ENCODE data around the gene MDN1.
"Not testable (repeated sequence)": the region's sequence is repeated elsewhere in the genome, so short reads cannot be mapped to it uniquely, and the experiment has no call there.

The MDN1 gene

DNA sequence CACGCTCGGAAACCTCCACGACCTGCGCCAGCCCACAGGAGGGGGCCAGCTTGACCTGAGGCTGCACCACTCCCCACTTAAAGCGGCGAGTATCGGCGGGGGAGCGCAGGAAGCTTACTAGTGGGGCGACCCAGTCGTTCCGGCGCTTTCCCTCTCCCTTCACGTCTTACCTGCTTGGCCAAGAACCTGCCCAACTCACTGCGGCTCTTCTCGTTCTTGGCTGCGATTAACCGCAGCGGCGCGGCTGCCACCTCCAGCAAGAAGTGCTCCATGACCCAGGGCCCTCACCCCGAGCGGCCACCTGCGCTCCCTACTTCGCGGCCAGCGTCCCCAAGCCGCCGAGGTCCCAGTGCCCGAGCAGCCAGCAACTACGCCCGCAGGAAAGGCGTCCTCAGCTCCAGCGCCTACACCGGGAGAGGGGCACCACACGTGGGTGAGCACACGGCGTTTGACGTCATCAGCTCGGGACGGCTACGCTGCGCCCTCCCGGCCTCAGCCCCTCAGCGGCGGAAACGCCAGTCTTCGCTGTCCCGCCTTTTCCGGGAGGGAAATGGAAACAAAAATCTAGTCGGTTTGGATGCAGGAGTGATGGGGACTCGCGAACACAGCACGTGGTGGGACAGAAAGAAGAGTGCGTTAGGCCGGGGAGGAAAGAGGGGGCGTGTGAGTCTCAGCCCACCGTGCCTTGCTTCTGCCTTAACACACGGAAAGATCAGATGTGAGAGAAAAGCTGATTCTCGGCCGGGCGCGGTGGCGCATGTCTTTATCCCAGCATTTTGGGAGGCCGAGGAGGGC, at the start of gene MDN1:
MDN1 (minus strand) TSS at position 459 of the 795 bp plus-strand sequence; CDS start at position 272, 187 bp downstream.
- peak; percentile 95 for DNase-seq

GRCh38 chr6:89866024-89866678, 46.6 kb upstream of the MDN1 start:
- DNase-seq = no peak

DNA sequence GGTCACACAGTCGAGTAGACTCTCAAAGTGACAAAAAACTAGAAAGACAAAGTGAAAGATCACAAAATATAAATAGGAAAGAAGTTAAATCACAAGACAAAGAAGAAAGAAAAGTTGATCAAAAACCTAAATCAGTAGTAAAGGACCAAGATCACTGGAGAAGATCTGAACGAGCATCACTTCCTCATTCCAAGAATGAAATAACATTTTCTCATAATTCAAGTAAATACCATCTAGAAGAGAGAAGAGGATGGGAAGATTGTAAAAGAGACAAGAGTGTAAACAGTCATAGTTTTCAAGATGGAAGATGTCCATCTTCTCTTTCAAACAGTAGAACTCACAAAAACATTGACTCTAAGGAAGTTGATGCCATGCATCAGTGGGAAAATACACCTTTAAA, 43.1 kb upstream of the MDN1 start:
- peak; percentile 15 for DNase-seq

DNA sequence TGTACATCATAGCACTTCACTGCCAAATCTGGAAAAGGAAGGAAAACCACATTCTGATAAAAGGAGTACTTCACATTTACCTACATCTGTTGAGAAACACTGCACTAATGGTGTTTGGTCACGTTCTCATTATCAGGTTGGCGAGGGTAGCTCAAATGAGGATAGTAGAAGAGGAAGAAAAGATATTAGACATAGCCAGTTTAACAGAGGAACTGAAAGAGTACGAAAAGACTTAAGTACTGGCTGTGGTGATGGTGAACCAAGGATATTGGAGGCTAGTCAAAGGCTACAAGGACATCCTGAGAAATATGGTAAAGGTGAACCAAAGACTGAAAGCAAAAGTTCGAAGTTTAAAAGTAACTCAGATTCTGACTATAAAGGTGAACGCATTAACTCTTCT, 42.7 kb upstream of the MDN1 start:
- no peak for DNase-seq

DNA sequence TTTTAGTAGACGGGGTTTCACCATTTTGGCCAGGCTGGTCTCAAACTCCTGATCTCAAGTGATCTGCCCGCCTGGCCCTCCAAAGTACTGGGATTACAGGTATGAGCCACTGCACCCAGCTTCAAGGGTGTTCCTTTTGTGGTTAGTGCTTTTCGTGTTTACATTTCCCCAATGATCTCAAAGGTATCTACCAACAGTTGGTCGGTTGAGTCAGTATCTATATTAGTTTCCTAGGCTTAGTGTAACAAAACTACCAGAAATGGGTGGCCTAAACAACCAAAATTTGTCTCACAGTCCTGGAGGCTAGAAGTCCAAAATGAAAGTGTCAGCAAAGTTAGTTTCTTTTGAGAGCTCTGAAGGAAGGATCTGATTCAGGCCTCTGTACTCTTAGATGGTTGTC, 40.1 kb upstream of the MDN1 start:
- no peak for DNase-seq

DNA sequence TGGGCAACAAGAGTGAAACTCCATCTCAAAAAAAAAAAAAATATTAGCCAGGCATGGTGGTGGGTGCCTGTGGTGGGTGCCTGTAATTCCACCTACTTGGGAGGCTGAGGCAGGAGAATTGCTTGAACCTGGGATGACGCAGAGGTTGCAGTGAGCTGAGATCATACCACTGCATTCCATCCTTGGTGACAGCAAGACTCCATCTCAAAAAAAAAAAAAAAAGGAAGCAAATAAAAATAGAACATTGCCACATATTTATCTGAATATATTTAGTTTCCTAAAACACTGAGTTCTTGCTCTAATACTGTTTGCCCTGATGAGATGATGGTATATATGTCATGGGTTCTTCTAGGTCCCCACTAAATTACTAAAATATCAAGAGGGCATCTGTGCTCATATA, 38.4 kb upstream of the MDN1 start:
- no peak for DNase-seq

DNA sequence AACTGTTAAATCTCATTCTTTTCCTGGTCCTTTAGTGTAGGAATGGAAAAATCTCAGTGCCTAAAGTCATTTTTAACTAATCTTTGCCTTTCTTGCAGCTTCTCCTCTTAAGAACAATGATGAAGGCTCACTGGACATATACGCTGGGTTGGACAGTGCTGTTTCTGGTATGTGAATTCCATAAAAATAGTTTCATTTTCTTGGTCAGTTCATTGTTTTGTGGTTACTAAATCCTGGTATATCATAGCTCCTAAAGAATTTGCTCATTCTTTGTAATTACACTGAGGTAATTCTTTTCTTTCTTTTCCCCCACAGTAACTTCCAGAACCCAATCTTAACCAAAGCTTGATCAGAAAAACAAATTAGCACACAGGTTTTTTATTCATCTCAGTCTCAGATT, 33.5 kb upstream of the MDN1 start:
- DNase-seq = no peak

- not testable (repeated sequence) for DNase-seq
These were observed 27.9 kb upstream of the MDN1 start for GRCh38 chr6:89847513-89847912.

- DNase-seq = no peak
These were observed 23.5 kb upstream of the MDN1 start for GRCh38 chr6:89843070-89843469.

DNA sequence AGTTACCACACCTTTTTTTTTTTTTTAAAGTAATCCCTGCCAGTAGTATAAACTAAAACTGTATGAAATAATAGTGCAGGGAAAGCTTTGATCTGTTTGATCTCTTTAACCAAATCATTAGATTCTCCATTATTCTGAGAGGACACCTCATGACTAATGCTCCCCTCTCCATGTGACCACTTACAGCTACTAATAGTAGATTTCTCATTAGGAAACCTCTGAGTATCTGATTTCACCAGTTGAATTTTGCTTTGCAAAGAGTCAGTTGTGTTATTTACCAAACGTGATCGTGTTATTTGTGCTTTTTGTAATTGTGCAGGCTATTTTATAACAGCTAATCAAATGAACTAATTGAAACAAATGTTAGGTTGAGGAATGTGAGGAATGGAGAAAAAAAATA, 22.6 kb upstream of the MDN1 start:
- no peak for DNase-seq

DNA sequence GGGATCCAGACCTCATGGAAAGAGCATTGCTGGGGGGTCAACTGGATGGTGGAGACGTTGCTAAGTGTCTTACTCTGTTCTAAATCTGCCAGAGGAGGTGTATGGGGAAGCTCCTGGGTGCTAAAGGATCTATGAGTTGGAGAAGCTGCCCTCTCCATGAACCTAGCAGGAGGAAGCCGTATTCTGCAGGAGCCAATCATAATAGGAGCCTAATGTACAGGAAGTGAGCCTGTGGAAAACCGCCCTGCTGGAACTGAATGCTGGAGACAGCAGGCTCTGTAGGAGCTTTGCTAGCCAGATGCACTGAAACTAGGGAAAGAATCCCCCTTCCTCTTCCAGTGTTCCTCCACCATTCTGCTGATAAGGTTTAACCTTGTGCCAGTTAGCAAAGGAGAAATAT, 20.9 kb upstream of the MDN1 start:
- no peak for DNase-seq

DNA sequence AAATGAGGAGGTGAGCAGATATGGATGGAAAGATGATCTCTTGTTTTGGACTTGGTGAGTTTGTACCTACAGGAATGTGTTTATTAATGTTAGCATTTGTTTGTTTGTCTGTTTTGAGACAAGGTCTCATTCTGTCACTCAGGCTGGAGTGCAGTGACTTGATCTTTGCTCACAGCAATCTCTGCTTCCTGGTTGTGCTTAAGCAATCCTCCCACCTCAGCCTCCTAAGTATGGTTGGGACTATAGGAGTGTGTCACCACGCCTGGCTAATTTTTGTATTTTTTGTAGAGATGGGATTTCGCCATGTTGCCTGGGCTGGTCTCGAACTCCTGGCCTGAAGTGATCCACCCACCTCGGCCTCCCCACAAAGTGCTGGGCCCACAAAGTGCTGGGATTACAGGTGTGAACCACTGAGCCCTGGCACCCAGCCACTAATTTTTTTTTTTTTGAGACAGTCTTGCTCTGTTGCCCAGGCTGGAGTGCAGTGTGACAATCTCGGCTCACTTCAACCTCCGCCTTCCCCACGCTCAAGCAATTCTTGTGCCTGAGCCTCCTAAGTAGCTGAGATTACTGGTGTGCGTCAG, 17.1 kb upstream of the MDN1 start:
- DNase-seq = no peak

DNA sequence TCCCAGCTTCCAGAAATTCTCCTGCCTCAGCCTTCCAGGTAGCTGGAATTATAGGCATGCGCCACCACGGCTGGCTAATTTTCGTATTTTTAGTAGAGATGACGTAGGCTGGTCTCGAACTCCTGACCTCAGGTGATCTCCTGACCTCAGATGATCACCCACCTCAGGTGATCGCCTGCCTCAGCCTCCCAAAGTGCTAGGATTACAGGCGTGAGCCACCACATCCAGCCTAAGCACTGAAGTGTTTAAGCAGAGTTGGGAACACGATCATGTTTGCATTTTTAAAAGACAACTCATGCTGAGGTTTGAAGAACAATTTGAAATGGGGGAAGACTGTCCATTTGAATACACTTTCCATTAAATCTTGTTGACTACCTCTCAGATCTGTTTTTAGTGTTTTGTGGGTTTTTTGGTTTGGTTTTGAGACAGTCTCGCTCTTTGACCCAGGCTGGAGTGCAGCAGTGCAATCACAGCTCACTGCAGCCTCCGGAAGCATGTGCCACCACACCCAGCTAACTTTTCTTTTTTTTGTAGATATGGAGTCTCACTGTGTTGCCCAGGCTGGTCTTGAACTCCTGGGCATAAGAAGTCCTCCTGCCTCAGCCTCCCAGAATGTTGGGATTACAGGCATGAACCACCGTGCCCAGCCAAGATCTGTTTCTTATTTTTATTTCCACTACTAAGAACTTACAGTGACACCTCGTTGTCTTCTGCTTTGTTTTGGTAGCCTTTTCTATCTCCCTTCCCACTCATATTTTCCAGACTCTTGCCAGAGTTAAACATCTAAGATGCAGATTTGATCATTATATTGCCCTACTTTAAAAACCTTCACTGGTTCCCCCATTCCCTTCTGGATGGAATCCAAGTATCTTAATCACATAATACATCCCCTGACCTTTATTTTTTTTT, 15.5 kb upstream of the MDN1 start:
- DNase-seq = no peak

DNA sequence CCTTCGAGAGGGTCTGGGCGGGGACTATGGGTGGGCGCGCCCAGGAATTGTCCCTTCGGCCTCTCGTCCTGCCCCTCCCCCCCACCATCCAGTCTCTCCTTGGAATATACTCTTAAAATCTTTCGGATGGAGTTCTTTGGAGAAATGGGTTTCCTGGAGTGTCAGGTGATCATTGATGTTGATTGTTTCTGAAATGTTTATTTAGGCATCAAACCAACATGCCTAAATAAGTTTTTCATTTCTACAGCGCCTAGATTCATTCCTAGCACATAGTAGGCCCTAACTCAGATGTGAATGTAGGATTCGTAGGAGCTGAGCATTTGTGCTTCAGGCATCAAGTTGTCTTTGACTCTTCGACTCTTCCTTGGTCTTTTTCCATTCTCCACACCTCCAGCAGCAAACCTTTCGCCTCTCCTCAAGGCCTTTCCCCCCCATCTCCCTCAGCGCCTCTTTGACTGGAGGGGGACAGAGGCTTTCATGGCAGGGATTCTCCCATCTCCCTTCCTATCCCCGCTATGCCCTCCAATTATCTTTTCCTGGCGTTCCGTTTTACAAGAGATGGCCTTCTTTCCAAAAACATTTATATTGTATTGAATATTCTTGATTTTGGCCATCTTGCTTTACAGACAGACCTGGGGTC, 10.7 kb upstream of the MDN1 start:
- DNase-seq = peak; percentile 14

GRCh38 chr6:89829472-89830169, 10.0 kb upstream of the MDN1 start, which contains the start of gene CASP8AP2:
CASP8AP2 (plus strand) TSS chr6:89829880.
- DNase-seq = peak; percentile 100

GRCh38 chr6:89828988-89829471, 9.4 kb upstream of the MDN1 start:
- DNase-seq = no peak

DNA sequence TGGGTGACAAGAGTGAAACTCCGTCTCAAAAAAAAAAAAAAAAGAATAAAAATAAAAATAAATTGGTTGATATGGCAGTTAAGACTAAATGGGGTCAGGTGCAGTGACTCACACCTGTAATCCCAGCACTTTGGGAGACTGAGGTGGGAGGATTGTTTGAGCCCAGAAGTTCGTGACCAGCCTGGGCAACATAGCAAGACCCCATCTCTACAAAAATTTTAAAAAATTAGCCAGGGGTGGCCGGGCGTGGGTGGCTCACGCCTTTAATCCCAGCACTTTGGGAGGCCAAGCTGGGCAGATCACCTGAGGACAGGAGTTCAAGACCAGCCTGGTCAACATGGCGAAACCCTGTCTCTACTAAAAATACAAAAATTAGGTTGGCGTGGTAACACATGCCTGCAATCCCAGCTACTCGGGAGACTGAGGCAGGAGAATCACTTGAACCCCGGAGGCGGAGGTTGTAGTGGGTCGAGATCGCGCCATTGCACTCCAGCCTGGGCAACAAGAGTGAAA, 8.9 kb upstream of the MDN1 start:
- DNase-seq = not testable (repeated sequence)

DNA sequence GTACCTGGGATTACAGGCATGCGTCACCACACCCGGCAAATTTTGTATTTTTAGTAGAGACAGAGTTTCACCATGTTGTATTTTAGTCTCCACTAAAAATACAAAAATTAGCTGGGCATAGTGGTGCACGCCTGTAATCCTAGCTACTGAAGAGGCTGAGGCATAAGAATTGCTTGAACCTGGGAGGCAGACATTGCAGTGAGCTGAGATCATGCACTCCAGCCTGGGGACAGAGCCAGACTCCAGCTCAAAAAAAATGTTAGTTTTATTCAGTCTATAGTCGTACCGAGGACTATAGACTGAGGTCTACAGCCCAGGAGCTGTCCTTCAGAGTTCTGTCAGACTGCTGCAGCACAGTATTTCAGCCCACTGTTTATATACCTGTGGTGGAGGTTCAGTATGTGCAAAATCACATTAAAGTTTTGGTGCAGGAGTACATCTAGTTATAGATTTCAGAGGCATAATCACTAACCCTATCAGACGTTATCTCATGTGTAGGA, 6.5 kb upstream of the MDN1 start:
- no peak for DNase-seq

DNA sequence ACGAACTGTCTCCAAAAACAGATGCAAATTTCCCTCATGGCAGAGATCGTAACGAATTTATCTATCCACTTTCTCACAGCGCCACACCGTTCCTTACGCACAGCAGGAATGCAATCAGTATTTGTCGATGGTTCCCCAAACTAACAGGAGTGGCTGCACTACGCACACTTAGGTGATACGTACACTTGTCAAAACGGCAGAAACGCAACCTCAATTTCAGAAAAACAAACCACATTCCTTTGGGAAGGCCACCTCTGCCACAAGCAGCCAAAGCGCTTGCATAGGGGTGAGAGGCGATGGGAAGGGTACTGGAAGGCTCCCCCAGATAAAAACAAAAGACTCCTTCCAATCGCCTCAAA, 638 bp downstream of the MDN1 start:
- DNase-seq = peak; percentile 70

DNA sequence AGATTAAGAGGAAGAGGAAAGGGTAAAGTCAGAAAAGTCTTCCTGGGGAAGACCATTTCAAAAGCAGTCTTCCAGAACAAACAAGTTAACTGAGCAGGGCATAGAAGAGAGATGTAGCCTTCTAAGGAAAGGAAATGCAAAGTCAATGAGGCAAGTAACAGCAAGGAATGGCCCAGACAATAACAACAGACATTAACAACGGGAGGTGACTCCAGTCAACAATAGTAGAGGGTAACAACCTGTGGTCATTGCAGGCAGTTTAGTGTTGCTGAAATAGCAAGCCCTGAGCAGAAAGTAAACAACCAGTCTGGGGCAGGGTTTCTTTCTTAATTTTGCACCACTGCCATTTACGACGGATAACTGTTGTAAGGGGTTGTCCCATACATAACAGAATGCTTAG, 2.1 kb downstream of the MDN1 start:
- no peak for DNase-seq

DNA sequence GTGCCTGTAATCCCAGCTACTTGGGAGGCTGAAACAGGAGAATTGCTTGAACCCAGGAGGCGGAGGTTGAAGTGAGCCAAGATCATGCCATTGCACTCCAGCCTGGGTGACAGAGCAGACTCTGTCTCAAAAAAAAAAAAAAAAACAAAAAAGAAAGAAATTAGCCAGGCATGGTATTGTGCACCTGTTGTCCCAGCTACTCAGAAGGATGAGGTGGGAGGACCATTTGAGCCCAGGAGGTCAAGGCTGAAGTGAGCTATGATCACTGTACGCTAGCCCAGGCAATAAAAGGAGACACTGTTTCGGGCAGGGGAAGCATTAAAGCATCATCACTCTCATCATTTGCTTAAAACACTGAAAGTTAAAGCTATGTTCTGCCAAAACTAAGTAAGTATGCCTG, 6.2 kb downstream of the MDN1 start:
- not testable (repeated sequence) for DNase-seq
